NB4 (cell line): ENCODE results near the gene SLC49A4.

Experiments
- CTCF ChIP-seq: IDR thresholded peaks from one replicate; pipeline ENCODE4 v1.5.1; 2012; ENCODE audit warnings: low read depth, low read length
- MAX ChIP-seq: IDR thresholded peaks from 2 replicates; pipeline ENCODE4 v1.6.1; 2011; ENCODE audit warnings: low read depth, low read length

- TF ChIP-seq CTCF (no peak), MAX (no peak)
Measured at GRCh38 chr3:122868322-122868721, 73.5 kb downstream of the SLC49A4 start.
